IMR-90 (cell line): ENCODE data around the gene ADGRL3. TPM values are rescaled to one million over a fixed set of nuclear protein-coding genes. Genes with fewer than 3 reads are reported as not detected.

Experiments used
- ATAC-seq: fragments of 200-7000 bp; cut with Tn5 transposase; 2 replicates; pipeline ENCODE4 v1.9.1; 2020; ENCODE audit warnings: low read depth, mild to moderate bottlenecking, moderate library complexity
- BruUV-seq: library from RNA; stranded (reverse); fragments of 400-500 nt; replicated peaks from 2 replicates; lab custom pipeline; 2021; lab: Mats Ljungman, UMichigan
- CTCF ChIA-PET: fragments of 300-600 bp; formaldehyde crosslinking; extraction: SDS; loops from one replicate; lab custom pipeline; 2021; ENCODE audit warnings: antibody characterized with exemption; lab: Yijun Ruan, JAX
- POLR2A ChIA-PET: fragments of 300-600 bp; sonication (Branson Sonifier 250); formaldehyde crosslinking; loops from one replicate; lab custom pipeline; 2022; ENCODE audit warnings: antibody characterized with exemption; ENCODE audit not compliant: unreplicated experiment; lab: Charles Lee
- DNase-seq: peaks from one replicate; pipeline ENCODE4 v3.0.0; 2013
- H2AFZ ChIP-seq: replicated peaks from 2 replicates; pipeline ENCODE3; 2013; ENCODE audit warnings: low read length, mild to moderate bottlenecking; ENCODE audit not compliant: poor library complexity
- H2AK5ac ChIP-seq: 2 replicates; pipeline ENCODE4 v1.6.1; 2013; ENCODE audit warnings: low read depth, low read length, inconsistent platforms
- H2AK9ac ChIP-seq: replicated peaks from 2 replicates; pipeline ENCODE3; 2013; ENCODE audit warnings: mild to moderate bottlenecking, low read depth, low read length, moderate library complexity; ENCODE audit not compliant: poor library complexity
- H2BK120ac ChIP-seq: 2 replicates; pipeline ENCODE4 v1.6.1; 2013; ENCODE audit warnings: low read depth, low read length, inconsistent platforms
- H2BK15ac ChIP-seq: 3 replicates; pipeline ENCODE4 v1.6.1; 2013; ENCODE audit warnings: low read depth, low read length, inconsistent platforms
- H2BK20ac ChIP-seq: 2 replicates; pipeline ENCODE4 v1.6.1; 2013; ENCODE audit warnings: low read depth, mild to moderate bottlenecking, inconsistent platforms, low read length, moderate library complexity
- H2BK5ac ChIP-seq: 2 replicates; pipeline ENCODE4 v1.6.1; 2013; ENCODE audit warnings: mild to moderate bottlenecking, low read depth, low read length, inconsistent platforms; ENCODE audit not compliant: poor library complexity, severe bottlenecking
- H3K14ac ChIP-seq: replicated peaks from 2 replicates; pipeline ENCODE4 v1.6.1; 2013; ENCODE audit warnings: low read depth, low read length, inconsistent platforms
- H3K18ac ChIP-seq: 2 replicates; pipeline ENCODE4 v1.6.1; 2013; ENCODE audit warnings: low read depth, low read length, control low read depth
- H3K23ac ChIP-seq: 2 replicates; pipeline ENCODE4 v1.6.1; 2013; ENCODE audit warnings: low read depth, low read length, inconsistent platforms
- H3K27ac ChIP-seq: 2 replicates; pipeline ENCODE4 v1.5.1; 2013; ENCODE audit warnings: mild to moderate bottlenecking, control low read depth, low read length; ENCODE audit not compliant: insufficient read depth
- H3K27me3 ChIP-seq: 2 replicates; pipeline ENCODE4 v1.6.1; 2013; ENCODE audit warnings: low read length; ENCODE audit not compliant: control insufficient read depth, insufficient read depth
- H3K36me3 ChIP-seq: 2 replicates; pipeline ENCODE4 v1.6.1; 2013; ENCODE audit warnings: low read length, mixed read lengths; ENCODE audit not compliant: control insufficient read depth, insufficient read depth
- H3K4ac ChIP-seq: 2 replicates; pipeline ENCODE4 v1.6.1; 2013; ENCODE audit warnings: low read depth, low read length, inconsistent platforms
- H3K4me1 ChIP-seq: 2 replicates; pipeline ENCODE4 v1.6.1; 2013; ENCODE audit warnings: low read length, mixed read lengths; ENCODE audit not compliant: control insufficient read depth, insufficient read depth
- H3K4me2 ChIP-seq: 2 replicates; pipeline ENCODE4 v1.6.1; 2013; ENCODE audit warnings: low read depth, mild to moderate bottlenecking, control low read depth, low read length, moderate library complexity
- H3K4me3 ChIP-seq: 2 replicates; pipeline ENCODE4 v1.5.1; 2013; ENCODE audit warnings: low read depth, mild to moderate bottlenecking, control low read depth, low read length, moderate library complexity; ENCODE audit not compliant: insufficient read depth
- H3K56ac ChIP-seq: 2 replicates; pipeline ENCODE4 v1.6.1; 2013; ENCODE audit warnings: low read length, inconsistent platforms; ENCODE audit not compliant: insufficient read depth; ENCODE audit errors: extremely low read depth
- H3K79me1 ChIP-seq, 2 experiments: 2 replicates each; pipeline ENCODE4 v1.6.1; 2013; ENCODE audit warnings: low read length in 2 of 2, inconsistent platforms in 1 of 2, low read depth in 1 of 2
- H3K9ac ChIP-seq: 2 replicates; pipeline ENCODE4 v1.6.1; 2013; ENCODE audit warnings: low read depth, low read length, control low read depth
- H3K9me1 ChIP-seq: 2 replicates; pipeline ENCODE4 v1.6.1; 2013; ENCODE audit warnings: low read length, inconsistent platforms; ENCODE audit not compliant: insufficient read depth
- H3K9me3 ChIP-seq: 2 replicates; pipeline ENCODE4 v1.6.1; 2013; ENCODE audit warnings: low read length; ENCODE audit not compliant: control insufficient read depth, insufficient read depth
- H4K20me1 ChIP-seq: 2 replicates; pipeline ENCODE4 v1.6.1; 2013; ENCODE audit warnings: low read length, inconsistent platforms; ENCODE audit not compliant: insufficient read depth
- H4K5ac ChIP-seq: 2 replicates; pipeline ENCODE4 v1.6.1; 2013; ENCODE audit warnings: mild to moderate bottlenecking, low read depth, low read length, control low read depth
- H4K8ac ChIP-seq, 2 experiments: 2 replicates each; pipeline ENCODE4 v1.6.1; 2013; ENCODE audit warnings: low read depth in 2 of 2, low read length in 2 of 2, control low read depth in 1 of 2, inconsistent platforms in 1 of 2
- H4K91ac ChIP-seq: 2 replicates; pipeline ENCODE4 v1.6.1; 2013; ENCODE audit warnings: low read depth, low read length, inconsistent platforms; ENCODE audit not compliant: insufficient read depth
- NFE2L2 ChIP-seq: fragments of 150-350 bp; IDR thresholded peaks from 2 replicates; pipeline ENCODE4 v1.6.1; 2016; ENCODE audit warnings: low read depth, mild to moderate bottlenecking, low read length
- SMC3 ChIP-seq: fragments of 150-350 bp; IDR thresholded peaks from 2 replicates; pipeline ENCODE4 v1.6.1; 2016; ENCODE audit warnings: low read depth, mild to moderate bottlenecking, antibody characterized with exemption, low read length, moderate library complexity
- whole genome bisulfite sequencing, 2 experiments: methylation state at CpG; one replicate each; pipeline versions ENCODE4 v1.1.5 to v1.1.7; 2013; ENCODE audit warnings: missing lambda C conversion rate in 2 of 2; ENCODE audit not compliant: insufficient read length in 1 of 2; ENCODE audit errors: extremely low coverage in 2 of 2; 5-methylcytosine and 5-hydroxymethylcytosine counted together
- dilution Hi-C: fragments of 300-500 bp; cut with HindIII; formaldehyde crosslinking; loops from one replicate; pipeline ENCODE4 v1.14.3; 2018; ENCODE audit warnings: low sequenced_read_pairs; ENCODE audit not compliant: unreplicated experiment
- in situ Hi-C: fragments of 300-500 bp; cut with MboI; formaldehyde crosslinking; loops from 3 replicates; pipeline ENCODE4 v1.14.3; 2019; ENCODE audit warnings: low sequenced_read_pairs, inconsistent platforms, mixed read lengths
- intact Hi-C: fragments of 100-400 bp; cut with micrococcal nuclease; formaldehyde crosslinking; loops from 2 replicates; pipeline ENCODE4 v1.10.0; 2022
- polyA plus RNA-seq, 3 experiments: library from polyadenylated mRNA; depleted of rRNA; stranded (reverse); fragments of >200 nt; gene quantifications; 2 replicates each; pipeline ENCODE4 v1.2.3, GENCODE V29; 2012; ENCODE audit warnings: low replicate concordance in 1 of 3
- total RNA-seq: library from RNA; depleted of rRNA; stranded (reverse); fragments of >200 nt; gene quantifications from 2 replicates; pipeline ENCODE4 v1.2.3, GENCODE V29; 2012
- TF ChIP-seq, protein P1 (sequence below): fragments of 150-350 bp; IDR thresholded peaks from 2 replicates; pipeline ENCODE4 v1.6.1; 2017; ENCODE audit warnings: mild to moderate bottlenecking, antibody characterized with exemption, low read length, low read depth

The ADGRL3 gene
- total and polyA plus RNA-seq, 2 of the 4 experiments (the other 2 are of a cell fraction) = 0.46 to 2.5 TPM

GRCh38 chr4:61395754-61396153 is 195.6 kb downstream of the ADGRL3 start:
- Histone ChIP-seq H2BK120ac (no peak overlapping the region), H4K20me1 (no peaks in the 10 kb centered on the region), H3K4me3 (no peak overlapping the region), H2AK9ac (no peak overlapping the region), H2BK5ac (no peak overlapping the region), H3K4me1 (no peaks in the 10 kb centered on the region), H4K5ac (no peak overlapping the region), H3K36me3 (no peaks in the 10 kb centered on the region), H2BK20ac (no peak overlapping the region), H3K18ac (no peak overlapping the region), H3K56ac (no peak overlapping the region), H3K9ac (no peak overlapping the region), H3K27me3 (no peaks in the 10 kb centered on the region), H3K9me1 (no peaks in the 10 kb centered on the region), H3K4ac (no peak overlapping the region), H4K91ac (no peak overlapping the region), H3K4me2 (no peak overlapping the region), H2AFZ (no peak overlapping the region), H3K9me3 (no peaks in the 10 kb centered on the region), H3K27ac (no peak overlapping the region), H2BK15ac (no peak overlapping the region), H3K79me1 (no peaks in the 10 kb centered on the region), H2AK5ac (no peak overlapping the region), H4K8ac (no peak overlapping the region), H3K23ac (no peak overlapping the region), H3K14ac (no peak overlapping the region)
- no CpG with 5 or more reads among the region's 3 CpGs for WGBS, 2 experiments
- CTCF ChIA-PET = no interaction called here
- TF ChIP-seq, protein P1, sequence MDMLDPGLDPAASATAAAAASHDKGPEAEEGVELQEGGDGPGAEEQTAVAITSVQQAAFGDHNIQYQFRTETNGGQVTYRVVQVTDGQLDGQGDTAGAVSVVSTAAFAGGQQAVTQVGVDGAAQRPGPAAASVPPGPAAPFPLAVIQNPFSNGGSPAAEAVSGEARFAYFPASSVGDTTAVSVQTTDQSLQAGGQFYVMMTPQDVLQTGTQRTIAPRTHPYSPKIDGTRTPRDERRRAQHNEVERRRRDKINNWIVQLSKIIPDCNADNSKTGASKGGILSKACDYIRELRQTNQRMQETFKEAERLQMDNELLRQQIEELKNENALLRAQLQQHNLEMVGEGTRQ = no peak
- TF ChIP-seq NFE2L2 (no peak), SMC3 (no peak)
- in situ Hi-C loops = no loop called here
- DNase-seq = no peak
- POLR2A ChIA-PET = no interaction called here
- intact Hi-C loops = no loop called here
- BruUV-seq = no TSS peak
- no peak for ATAC-seq
- dilution Hi-C loops = no loop called here
